CD14-positive monocyte (primary cell): ENCODE measurements around the gene ATAD2B. TPM values are rescaled to one million over a fixed set of nuclear protein-coding genes. Genes with fewer than 3 reads are reported as not detected.
"Not testable (repeated sequence)": the region's sequence is repeated elsewhere in the genome, so short reads cannot be mapped to it uniquely, and the experiment has no call there.

Experiments
- DNase-seq, 3 donors: peaks; one replicate each; pipeline ENCODE4 v3.0.0-alpha.2; 2011 to 2022
- H2AFZ ChIP-seq: 2 replicates; pipeline ENCODE4 v1.6.0; 2012; ENCODE audit warnings: mild to moderate bottlenecking, low read depth, low read length, inconsistent platforms; ENCODE audit not compliant: insufficient read depth, poor library complexity, severe bottlenecking
- H3K27ac ChIP-seq, 2 donors: 1 replicate in 1 of 2; 2 replicates in 1 of 2; pipeline ENCODE4 v1.5.1; 2012 to 2013; ENCODE audit warnings: low read length in 2 of 2, control low read depth in 1 of 2, inconsistent platforms in 1 of 2, low read depth in 1 of 2, mild to moderate bottlenecking in 1 of 2
- H3K27me3 ChIP-seq, 2 donors: one replicate each; pipeline versions ENCODE4 v1.6.0 to v1.6.1; 2011 to 2013; ENCODE audit warnings: low read length in 2 of 2; ENCODE audit not compliant: control insufficient read depth in 2 of 2, insufficient read depth in 2 of 2
- H3K36me3 ChIP-seq, 2 donors: replicated peaks in 1 of 2; 1 replicate in 1 of 2; 2 replicates in 1 of 2; pipeline versions ENCODE4 v1.5.1 to v1.6.1; 2012 to 2013; ENCODE audit warnings: low read length in 2 of 2, control low read depth in 1 of 2, inconsistent platforms in 1 of 2, mild to moderate bottlenecking in 1 of 2; ENCODE audit not compliant: insufficient read depth in 2 of 2, control insufficient read depth in 1 of 2
- H3K4me1 ChIP-seq, 2 donors: 1 replicate in 1 of 2; 2 replicates in 1 of 2; pipeline versions ENCODE4 v1.5.1 to v1.6.1; 2012 to 2013; ENCODE audit warnings: low read length in 2 of 2, control low read depth in 1 of 2, inconsistent platforms in 1 of 2, mild to moderate bottlenecking in 1 of 2, moderate library complexity in 1 of 2; ENCODE audit not compliant: insufficient read depth in 2 of 2, control insufficient read depth in 1 of 2
- H3K4me2 ChIP-seq: replicated peaks from 2 replicates; pipeline ENCODE3; 2012; ENCODE audit warnings: low read length, moderate library complexity, mild to moderate bottlenecking; ENCODE audit not compliant: poor library complexity, severe bottlenecking; ENCODE audit errors: extremely low read depth
- H3K4me3 ChIP-seq, 3 experiments: fragments of 200-600 bp in 1 of 3; sonication (generic) in 1 of 3; replicated peaks in 1 of 3; 1 replicate in 2 of 3; 2 replicates in 1 of 3; pipeline ENCODE4 v1.5.1; 2011 to 2013; ENCODE audit warnings: low read length in 3 of 3, mild to moderate bottlenecking in 3 of 3, control low read depth in 2 of 3, low read depth in 2 of 3, inconsistent platforms in 1 of 3, moderate library complexity in 1 of 3
- H3K79me2 ChIP-seq: 2 replicates; pipeline ENCODE4 v1.6.0; 2012; ENCODE audit warnings: mild to moderate bottlenecking, control low read depth, inconsistent platforms, low read length, moderate library complexity; ENCODE audit not compliant: insufficient read depth
- H3K9ac ChIP-seq: 2 replicates; pipeline ENCODE4 v1.6.0; 2017; ENCODE audit warnings: low read length, mild to moderate bottlenecking; ENCODE audit not compliant: insufficient read depth, poor library complexity, severe bottlenecking
- H3K9me3 ChIP-seq, 2 donors: replicated peaks in 1 of 2; 1 replicate in 1 of 2; 2 replicates in 1 of 2; pipeline versions ENCODE4 v1.5.1 to v1.6.1; 2012 to 2013; ENCODE audit warnings: low read length in 2 of 2, control low read depth in 1 of 2; ENCODE audit not compliant: control insufficient read depth in 1 of 2, insufficient read depth in 1 of 2
- H4K20me1 ChIP-seq: 2 replicates; pipeline ENCODE4 v1.6.0; 2012; ENCODE audit warnings: mild to moderate bottlenecking, low read length, control low read depth, moderate library complexity; ENCODE audit not compliant: insufficient read depth
- H3K27ac Mint-ChIP-seq, 7 donors: one replicate each; pipeline ENCODE4 v1.8.0; 2020; ENCODE audit warnings: mild to moderate bottlenecking in 7 of 7, mixed read lengths in 7 of 7, moderate library complexity in 6 of 7, inconsistent platforms in 2 of 7
- H3K27me3 Mint-ChIP-seq, 3 donors: one replicate each; pipeline ENCODE4 v1.8.0; 2021 to 2022; ENCODE audit warnings: low read depth in 3 of 3, mild to moderate bottlenecking in 3 of 3, mixed read lengths in 3 of 3, moderate library complexity in 3 of 3, inconsistent platforms in 1 of 3
- H3K36me3 Mint-ChIP-seq, 2 donors: one replicate each; pipeline ENCODE4 v1.8.0; 2020; ENCODE audit warnings: mixed read lengths in 2 of 2, inconsistent platforms in 1 of 2, mild to moderate bottlenecking in 1 of 2
- H3K4me1 Mint-ChIP-seq: one replicate; pipeline ENCODE4 v1.8.0; 2020; ENCODE audit warnings: mild to moderate bottlenecking, mixed read lengths
- H3K4me3 Mint-ChIP-seq, 2 donors: one replicate each; pipeline ENCODE4 v1.8.0; 2020; ENCODE audit warnings: mild to moderate bottlenecking in 2 of 2, mixed read lengths in 2 of 2, moderate library complexity in 1 of 2
- H3K9me3 Mint-ChIP-seq, 7 donors: one replicate each; pipeline ENCODE4 v1.8.0; 2020 to 2022; ENCODE audit warnings: mixed read lengths in 7 of 7, mild to moderate bottlenecking in 6 of 7, moderate library complexity in 6 of 7, inconsistent platforms in 2 of 7
- CTCF ChIP-seq: fragments of 200-600 bp; IDR thresholded peaks from one replicate; pipeline ENCODE4 v1.8.0; 2022; ENCODE audit warnings: antibody characterized with exemption, mild to moderate bottlenecking
- WGBS: methylation state at CpG from one replicate; pipeline ENCODE4 v1.1.5; 2013; ENCODE audit warnings: missing lambda C conversion rate; ENCODE audit not compliant: insufficient coverage; 5-methylcytosine and 5-hydroxymethylcytosine counted together
- intact Hi-C, 2 donors: fragments of 100-400 bp; cut with micrococcal nuclease; formaldehyde crosslinking; loops; one replicate each; pipeline versions ENCODE4 v1.15.0 to v1.15.1; 2023
- polyA plus RNA-seq, 3 donors: library from polyadenylated mRNA; depleted of rRNA in 1 of 3; unstranded in 2 of 3; stranded (reverse) in 1 of 3; fragments of 300-500 nt in 2 of 3; fragments of >200 nt in 1 of 3; fragmentation: Illumina TruSeq in 2 of 3; gene quantifications; 1 replicate in 2 of 3; 2 replicates in 1 of 3; pipeline ENCODE4 v1.2.3, GENCODE V29; 2012 to 2021

The ATAD2B gene
- polyA plus RNA-seq, 3 donors: 4.9 to 12.1 (median 7.2) TPM

- Mint-ChIP-seq H3K4me3 (no peak overlapping the region), H3K4me1 (no peaks in the 10 kb centered on the region), H3K9me3 (peaks cover 0 to 4% (median 3%) of the 10 kb centered on the region in 7 donors), H3K27ac (peak overlapping the region in 1 of 7 donors; percentile 74), H3K27me3 (peaks cover 0 to 1% (median 0%) of the 10 kb centered on the region in 3 donors), H3K36me3 (peaks cover 32 to 44% of the 10 kb centered on the region in 2 donors)
- H3K36me3 ChIP-seq: peaks cover 16 to 37% of the 10 kb centered on the region in 2 donors
- intact Hi-C loops: no loop called here
- H4K20me1 ChIP-seq: no peaks in the 10 kb centered on the region
- H2AFZ ChIP-seq: no peak overlapping the region
- no peaks in the 10 kb centered on the region for H3K9me3 ChIP-seq
- H3K4me1 ChIP-seq: no peaks in the 10 kb centered on the region
- no peak overlapping the region for H3K4me2 ChIP-seq
- 97% methylated on average over 3 of the region's 8 CpGs for WGBS
- H3K27ac ChIP-seq: no peak overlapping the region
- no peak overlapping the region for H3K4me3 ChIP-seq
- H3K27me3 ChIP-seq: no peaks in the 10 kb centered on the region
- no peak for TF ChIP-seq CTCF
- no peak for DNase-seq
- no peak overlapping the region for H3K9ac ChIP-seq
- H3K79me2 ChIP-seq: no peaks in the 10 kb centered on the region
These were observed 181.7 kb downstream of the ATAD2B start for GRCh38 chr2:23745068-23745725.

DNA sequence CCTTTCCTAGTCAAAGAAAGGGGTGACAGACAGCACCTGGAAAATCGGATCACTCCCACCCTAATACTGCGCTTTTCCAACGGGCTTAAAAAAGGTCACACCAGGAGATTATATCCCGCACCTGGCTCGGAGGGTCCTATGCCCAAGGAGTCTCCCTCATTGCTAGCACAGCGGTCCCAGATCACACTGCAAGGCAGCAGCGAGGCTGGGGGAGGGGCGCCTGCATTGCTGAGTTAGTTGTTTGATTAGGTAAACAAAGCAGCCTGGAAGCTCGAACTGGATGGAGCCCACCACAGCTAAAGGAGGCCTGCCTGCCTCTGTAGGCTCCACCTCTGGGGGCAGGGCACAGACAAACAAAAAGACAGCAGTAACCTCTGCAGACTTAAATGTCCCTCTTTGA, 190.1 kb downstream of the ATAD2B start:
- H3K27ac ChIP-seq, H3K4me2 ChIP-seq, H3K9me3 ChIP-seq, DNase-seq, intact Hi-C loops, H3K79me2 ChIP-seq, H2AFZ ChIP-seq, H3K4me1 ChIP-seq, H3K4me3 ChIP-seq, H3K27ac Mint-ChIP-seq, H3K9ac ChIP-seq, H3K27me3 Mint-ChIP-seq, H3K4me3 Mint-ChIP-seq, H4K20me1 ChIP-seq, H3K27me3 ChIP-seq, H3K4me1 Mint-ChIP-seq: not testable (repeated sequence)
- H3K36me3 Mint-ChIP-seq: peaks cover 58 to 65% of the 10 kb centered on the region in 2 donors
- peaks cover 12 to 50% of the 10 kb centered on the region in 2 donors for H3K36me3 ChIP-seq
- WGBS: 100% methylated on average over 6 of the region's 9 CpGs
- peaks cover 9 to 27% (median 20%) of the 10 kb centered on the region in 7 donors for H3K9me3 Mint-ChIP-seq
